Neural cell (in vitro differentiated cells): ENCODE measurements around the gene NCAPD2. TPM values are rescaled to one million over a fixed set of nuclear protein-coding genes. Genes with fewer than 3 reads are reported as not detected.

ENCODE experiments used
- H2AFZ ChIP-seq: fragments of 200-600, 300-800 bp; sonication (generic), shearing (Covaris generic); 2 replicates; pipeline ENCODE4 v1.6.0; 2014; ENCODE audit warnings: low read depth, mild to moderate bottlenecking, antibody characterized with exemption, low read length, moderate library complexity
- H3F3A ChIP-seq: fragments of 200-600 bp; shearing (Covaris generic); 2 replicates; pipeline ENCODE4 v1.6.1; 2016; ENCODE audit warnings: mild to moderate bottlenecking, moderate library complexity, mixed read lengths, antibody characterized with exemption, low read length; ENCODE audit not compliant: insufficient read depth, poor library complexity, severe bottlenecking
- H3K27ac ChIP-seq: fragments of 200-600, 300-800 bp; sonication (generic), shearing (Covaris generic); 2 replicates; pipeline ENCODE4 v1.5.1; 2014; ENCODE audit warnings: mild to moderate bottlenecking, low read length, moderate library complexity
- H3K27me3 ChIP-seq: fragments of 300-800, 200-600 bp; sonication (generic), shearing (Covaris generic); 2 replicates; pipeline ENCODE4 v1.6.0; 2014; ENCODE audit warnings: mild to moderate bottlenecking, low read depth, low read length, moderate library complexity; ENCODE audit not compliant: insufficient read depth
- H3K36me3 ChIP-seq: fragments of 300-800, 200-600 bp; sonication (generic), shearing (Covaris generic); 2 replicates; pipeline ENCODE4 v1.5.1; 2014; ENCODE audit warnings: mild to moderate bottlenecking, antibody characterized with exemption, low read length, moderate library complexity; ENCODE audit not compliant: insufficient read depth
- H3K4me2 ChIP-seq: fragments of 300-800, 200-600 bp; sonication (generic), shearing (Covaris generic); 2 replicates; pipeline ENCODE4 v1.6.0; 2014; ENCODE audit warnings: mild to moderate bottlenecking, low read length
- H3K4me3 ChIP-seq: fragments of 300-800, 200-600 bp; sonication (generic), shearing (Covaris generic); 2 replicates; pipeline ENCODE4 v1.5.1; 2014; ENCODE audit warnings: mild to moderate bottlenecking, low read length, moderate library complexity
- H3K79me2 ChIP-seq: fragments of 200-600 bp; shearing (Covaris generic); replicated peaks from 2 replicates; pipeline ENCODE4 v1.6.0; 2014; ENCODE audit warnings: mild to moderate bottlenecking, low read length, moderate library complexity; ENCODE audit not compliant: insufficient read depth
- H3K9ac ChIP-seq: fragments of 300-800, 200-600 bp; sonication (generic), shearing (Covaris generic); 2 replicates; pipeline ENCODE4 v1.6.1; 2016; ENCODE audit warnings: mild to moderate bottlenecking, low read length, mixed read lengths
- H3K9me2 ChIP-seq: fragments of 200-600 bp; shearing (Covaris generic); 2 replicates; pipeline ENCODE4 v1.6.1; 2016; ENCODE audit warnings: mild to moderate bottlenecking, low read length, mixed read lengths; ENCODE audit not compliant: insufficient read depth
- H3K9me3 ChIP-seq: fragments of 200-600, 300-800 bp; sonication (generic), shearing (Covaris generic); 2 replicates; pipeline ENCODE4 v1.6.1; 2016; ENCODE audit warnings: mild to moderate bottlenecking, mixed run types, low read length, moderate library complexity, mixed read lengths
- H4K20me1 ChIP-seq: fragments of 200-600 bp; shearing (Covaris generic); 2 replicates; pipeline ENCODE4 v1.6.1; 2016; ENCODE audit warnings: mild to moderate bottlenecking, mixed run types; ENCODE audit not compliant: insufficient read depth
- CTCF ChIP-seq: fragments of 450-650 bp; IDR thresholded peaks from 2 replicates; pipeline ENCODE4 v1.5.1; 2014; ENCODE audit warnings: antibody characterized with exemption, mild to moderate bottlenecking, moderate library complexity; ENCODE audit not compliant: poor library complexity, severe bottlenecking
- EP300 ChIP-seq: fragments of 450-650 bp; conservative IDR thresholded peaks from 2 replicates; pipeline ENCODE4 v1.6.1; 2014; ENCODE audit warnings: antibody characterized with exemption, mild to moderate bottlenecking, moderate library complexity; ENCODE audit not compliant: poor library complexity, severe bottlenecking
- EZH2 ChIP-seq: fragments of 200-600, 300-800 bp; shearing (Covaris generic), sonication (generic); IDR thresholded peaks from 2 replicates; pipeline ENCODE4 v1.6.1; 2014; ENCODE audit warnings: antibody characterized with exemption, low read length, borderline replicate concordance, mild to moderate bottlenecking; ENCODE audit not compliant: insufficient read depth, poor library complexity, severe bottlenecking
- MXI1 ChIP-seq: fragments of 450-650 bp; conservative IDR thresholded peaks from 2 replicates; pipeline ENCODE4 v1.6.1; 2014; ENCODE audit warnings: antibody characterized with exemption, mild to moderate bottlenecking; ENCODE audit not compliant: poor library complexity, severe bottlenecking
- POLR2AphosphoS5 ChIP-seq: IDR thresholded peaks from 2 replicates; pipeline ENCODE4 v1.6.1; 2012
- RAD21 ChIP-seq: fragments of 450-650 bp; conservative IDR thresholded peaks from 2 replicates; pipeline ENCODE4 v1.6.1; 2014; ENCODE audit warnings: antibody characterized with exemption, mild to moderate bottlenecking, moderate library complexity
- REST ChIP-seq: IDR thresholded peaks from 2 replicates; pipeline ENCODE4 v1.6.1; 2012; ENCODE audit warnings: borderline replicate concordance
- SMC3 ChIP-seq: fragments of 450-650 bp; conservative IDR thresholded peaks from 2 replicates; pipeline ENCODE4 v1.6.1; 2014; ENCODE audit warnings: antibody characterized with exemption, mild to moderate bottlenecking, moderate library complexity; ENCODE audit not compliant: poor library complexity
- TAF1 ChIP-seq: IDR thresholded peaks from 2 replicates; pipeline ENCODE4 v1.6.1; 2012; ENCODE audit warnings: low read depth
- polyA plus RNA-seq: library from polyadenylated mRNA; depleted of rRNA; stranded (reverse); fragments of >200 nt; gene quantifications from 2 replicates; pipeline ENCODE4 v1.2.3, GENCODE V29; 2014

The NCAPD2 gene
- polyA plus RNA-seq, 1 donor from 2014 or later = 4.5 TPM

- TF ChIP-seq POLR2AphosphoS5 = no peak
- TF ChIP-seq EP300 = no peak
- no peak for TF ChIP-seq EZH2
- no peak for TF ChIP-seq TAF1
- no peak for TF ChIP-seq REST
- no peak for TF ChIP-seq SMC3
- no peak for TF ChIP-seq RAD21
- TF ChIP-seq CTCF = no peak
- TF ChIP-seq MXI1 = no peak
- no peaks in the 10 kb centered on the region for H3K79me2 ChIP-seq
- no peak overlapping the region for H2AFZ ChIP-seq
- no peak overlapping the region for H3K4me3 ChIP-seq
- no peaks in the 10 kb centered on the region for H4K20me1 ChIP-seq
- no peaks in the 10 kb centered on the region for H3F3A ChIP-seq
- H3K9me2 ChIP-seq = no peaks in the 10 kb centered on the region
- no peak overlapping the region for H3K9ac ChIP-seq
- no peak overlapping the region for H3K27ac ChIP-seq
- H3K9me3 ChIP-seq = no peaks in the 10 kb centered on the region
- H3K36me3 ChIP-seq = no peaks in the 10 kb centered on the region
- no peaks in the 10 kb centered on the region for H3K27me3 ChIP-seq
- no peak overlapping the region for H3K4me2 ChIP-seq
Observed at GRCh38 chr12:6462234-6462995, 31.5 kb upstream of the NCAPD2 start.

GRCh38 chr12:6463216-6463615 is 30.7 kb upstream of the NCAPD2 start:
- no peaks in the 10 kb centered on the region for H3F3A ChIP-seq
- H3K79me2 ChIP-seq = no peaks in the 10 kb centered on the region
- H3K27me3 ChIP-seq = no peaks in the 10 kb centered on the region
- H3K4me3 ChIP-seq = no peak overlapping the region
- no peak overlapping the region for H3K4me2 ChIP-seq
- no peaks in the 10 kb centered on the region for H4K20me1 ChIP-seq
- H3K27ac ChIP-seq = no peak overlapping the region
- no peak for TF ChIP-seq REST
- TF ChIP-seq POLR2AphosphoS5 = no peak
- TF ChIP-seq EZH2 = no peak
- TF ChIP-seq MXI1 = no peak
- TF ChIP-seq SMC3 = no peak
- H3K36me3 ChIP-seq = no peaks in the 10 kb centered on the region
- H3K9me2 ChIP-seq = no peaks in the 10 kb centered on the region
- H3K9ac ChIP-seq = no peak overlapping the region
- no peak overlapping the region for H2AFZ ChIP-seq
- H3K9me3 ChIP-seq = no peaks in the 10 kb centered on the region
